Loucy (cell line): Measurements from ENCODE around the gene CANT1.

Experiments
- EZH2phosphoT487 ChIP-seq: fragments of 200-600 bp; IDR thresholded peaks from 2 replicates; pipeline ENCODE4 v1.6.1; 2018; ENCODE audit warnings: antibody characterized with exemption, mild to moderate bottlenecking, moderate library complexity, borderline replicate concordance
- TF ChIP-seq, protein P1 (sequence below): fragments of 200-600 bp; sonication (generic); conservative IDR thresholded peaks from 2 replicates; pipeline ENCODE4 v1.5.1; 2014; ENCODE audit warnings: mild to moderate bottlenecking, antibody characterized with exemption, low read length

DNA sequence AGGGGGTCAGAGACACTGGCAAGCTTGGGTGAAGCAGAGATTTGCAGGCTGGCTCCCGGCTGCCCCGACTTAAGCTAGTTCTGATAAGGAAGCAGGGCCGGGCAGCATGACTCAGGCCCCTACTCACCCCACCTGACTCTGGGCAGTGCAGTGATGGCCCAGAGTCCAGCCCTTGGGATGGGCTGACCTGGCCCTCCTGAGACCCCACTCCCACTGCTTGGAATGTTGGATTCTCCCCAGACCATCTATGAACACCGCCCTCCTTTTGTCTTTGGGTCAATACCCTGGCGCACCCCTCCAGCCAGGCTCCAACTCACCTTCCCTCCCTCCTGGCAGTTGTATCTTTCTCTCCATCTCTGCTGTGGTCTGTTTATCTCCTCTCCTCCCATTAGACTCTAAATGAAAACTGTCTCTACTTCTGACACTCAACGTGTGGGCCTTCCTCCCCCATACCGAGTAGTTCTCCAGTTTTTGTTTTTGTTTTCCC is 50.9 kb downstream of the CANT1 start:
- TF ChIP-seq EZH2phosphoT487, result no peak
- TF ChIP-seq, protein P1, sequence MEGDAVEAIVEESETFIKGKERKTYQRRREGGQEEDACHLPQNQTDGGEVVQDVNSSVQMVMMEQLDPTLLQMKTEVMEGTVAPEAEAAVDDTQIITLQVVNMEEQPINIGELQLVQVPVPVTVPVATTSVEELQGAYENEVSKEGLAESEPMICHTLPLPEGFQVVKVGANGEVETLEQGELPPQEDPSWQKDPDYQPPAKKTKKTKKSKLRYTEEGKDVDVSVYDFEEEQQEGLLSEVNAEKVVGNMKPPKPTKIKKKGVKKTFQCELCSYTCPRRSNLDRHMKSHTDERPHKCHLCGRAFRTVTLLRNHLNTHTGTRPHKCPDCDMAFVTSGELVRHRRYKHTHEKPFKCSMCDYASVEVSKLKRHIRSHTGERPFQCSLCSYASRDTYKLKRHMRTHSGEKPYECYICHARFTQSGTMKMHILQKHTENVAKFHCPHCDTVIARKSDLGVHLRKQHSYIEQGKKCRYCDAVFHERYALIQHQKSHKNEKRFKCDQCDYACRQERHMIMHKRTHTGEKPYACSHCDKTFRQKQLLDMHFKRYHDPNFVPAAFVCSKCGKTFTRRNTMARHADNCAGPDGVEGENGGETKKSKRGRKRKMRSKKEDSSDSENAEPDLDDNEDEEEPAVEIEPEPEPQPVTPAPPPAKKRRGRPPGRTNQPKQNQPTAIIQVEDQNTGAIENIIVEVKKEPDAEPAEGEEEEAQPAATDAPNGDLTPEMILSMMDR, result no peak
